Epithelial cell of esophagus (primary cell): Measurements from ENCODE around the gene TLCD3B.

ENCODE experiments used
- DNase-seq: peaks from one replicate; pipeline ENCODE4 v3.0.0; 2010; ENCODE audit warnings: low read depth
- H3K4me3 ChIP-seq: 2 replicates; pipeline ENCODE4 v1.5.1; 2011; ENCODE audit warnings: mild to moderate bottlenecking, low read length, control low read depth
- TF ChIP-seq, protein P1 (sequence below): IDR thresholded peaks from 2 replicates; pipeline ENCODE4 v1.5.1; 2011; ENCODE audit warnings: low read depth, mild to moderate bottlenecking, low read length, control low read depth, inconsistent platforms; ENCODE audit not compliant: insufficient read depth; ENCODE audit errors: missing control alignments

TLCD3B gene

DNA sequence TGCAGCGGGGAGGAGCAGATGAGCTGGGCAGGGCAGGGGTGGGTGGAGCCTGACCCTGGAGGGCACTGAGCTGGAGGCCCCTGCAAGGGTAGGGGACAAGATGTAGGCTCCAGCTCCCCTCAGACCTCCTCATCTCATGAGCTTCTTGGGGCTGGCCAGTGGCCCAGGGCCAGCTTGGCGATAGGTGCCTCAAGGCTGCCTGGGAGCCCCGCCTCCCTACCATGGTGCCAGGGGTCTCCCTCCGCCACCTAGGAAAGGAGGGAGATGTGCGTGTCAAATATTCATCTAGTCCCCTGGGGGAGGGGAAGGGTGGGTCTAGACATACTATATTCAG, 39.5 kb downstream of the TLCD3B start:
- DNase-seq: no peak
- no peak overlapping the region for H3K4me3 ChIP-seq
- TF ChIP-seq, protein P1, sequence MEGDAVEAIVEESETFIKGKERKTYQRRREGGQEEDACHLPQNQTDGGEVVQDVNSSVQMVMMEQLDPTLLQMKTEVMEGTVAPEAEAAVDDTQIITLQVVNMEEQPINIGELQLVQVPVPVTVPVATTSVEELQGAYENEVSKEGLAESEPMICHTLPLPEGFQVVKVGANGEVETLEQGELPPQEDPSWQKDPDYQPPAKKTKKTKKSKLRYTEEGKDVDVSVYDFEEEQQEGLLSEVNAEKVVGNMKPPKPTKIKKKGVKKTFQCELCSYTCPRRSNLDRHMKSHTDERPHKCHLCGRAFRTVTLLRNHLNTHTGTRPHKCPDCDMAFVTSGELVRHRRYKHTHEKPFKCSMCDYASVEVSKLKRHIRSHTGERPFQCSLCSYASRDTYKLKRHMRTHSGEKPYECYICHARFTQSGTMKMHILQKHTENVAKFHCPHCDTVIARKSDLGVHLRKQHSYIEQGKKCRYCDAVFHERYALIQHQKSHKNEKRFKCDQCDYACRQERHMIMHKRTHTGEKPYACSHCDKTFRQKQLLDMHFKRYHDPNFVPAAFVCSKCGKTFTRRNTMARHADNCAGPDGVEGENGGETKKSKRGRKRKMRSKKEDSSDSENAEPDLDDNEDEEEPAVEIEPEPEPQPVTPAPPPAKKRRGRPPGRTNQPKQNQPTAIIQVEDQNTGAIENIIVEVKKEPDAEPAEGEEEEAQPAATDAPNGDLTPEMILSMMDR: no peak

DNA sequence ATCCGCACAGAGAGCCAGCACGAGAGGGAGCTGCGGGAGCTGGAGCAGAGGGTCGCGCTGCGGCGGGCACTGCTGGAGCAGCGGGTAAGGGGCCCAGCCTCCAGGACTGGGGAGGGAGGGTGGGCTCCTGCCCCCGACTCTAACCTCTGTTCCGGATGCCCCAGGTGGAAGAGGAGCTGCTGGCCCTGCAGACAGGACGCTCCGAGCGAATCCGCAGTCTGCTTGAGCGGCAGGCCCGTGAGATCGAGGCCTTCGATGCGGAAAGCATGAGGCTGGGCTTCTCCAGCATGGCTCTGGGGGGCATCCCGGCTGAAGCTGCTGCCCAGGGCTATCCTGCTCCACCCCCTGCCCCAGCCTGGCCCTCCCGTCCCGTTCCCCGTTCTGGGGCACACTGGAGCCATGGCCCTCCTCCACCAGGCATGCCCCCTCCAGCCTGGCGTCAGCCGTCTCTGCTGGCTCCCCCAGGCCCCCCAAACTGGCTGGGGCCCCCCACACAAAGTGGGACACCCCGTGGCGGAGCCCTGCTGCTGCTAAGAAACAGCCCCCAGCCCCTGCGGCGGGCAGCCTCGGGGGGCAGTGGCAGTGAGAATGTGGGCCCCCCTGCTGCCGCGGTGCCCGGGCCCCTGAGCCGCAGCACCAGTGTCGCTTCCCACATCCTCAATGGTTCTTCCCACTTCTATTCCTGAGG, 40.0 kb downstream of the TLCD3B start:
- TF ChIP-seq, protein P1: no peak
- H3K4me3 ChIP-seq: no peak overlapping the region
- DNase-seq: no peak

DNA sequence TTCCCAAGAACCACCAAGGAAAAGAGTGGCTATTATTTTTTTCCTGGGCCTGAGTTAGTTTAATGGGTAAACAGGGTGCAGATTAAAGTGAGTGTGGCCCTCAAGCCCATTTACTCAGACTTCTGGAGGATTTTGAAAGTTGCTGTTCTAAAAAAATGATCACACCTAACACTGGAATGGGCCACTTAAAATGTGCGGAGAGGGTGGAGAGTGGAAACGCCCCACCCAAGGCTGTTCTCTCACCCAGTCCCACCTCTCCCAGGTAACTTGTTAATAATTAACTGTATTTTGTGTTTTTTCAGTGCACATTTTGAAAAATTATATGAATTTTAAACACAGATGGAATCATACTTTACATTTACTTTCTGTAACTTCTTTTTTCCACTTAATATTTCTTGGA, 41.0 kb downstream of the TLCD3B start:
- TF ChIP-seq, protein P1: no peak
- no peak for DNase-seq
- H3K4me3 ChIP-seq: no peak overlapping the region

DNA sequence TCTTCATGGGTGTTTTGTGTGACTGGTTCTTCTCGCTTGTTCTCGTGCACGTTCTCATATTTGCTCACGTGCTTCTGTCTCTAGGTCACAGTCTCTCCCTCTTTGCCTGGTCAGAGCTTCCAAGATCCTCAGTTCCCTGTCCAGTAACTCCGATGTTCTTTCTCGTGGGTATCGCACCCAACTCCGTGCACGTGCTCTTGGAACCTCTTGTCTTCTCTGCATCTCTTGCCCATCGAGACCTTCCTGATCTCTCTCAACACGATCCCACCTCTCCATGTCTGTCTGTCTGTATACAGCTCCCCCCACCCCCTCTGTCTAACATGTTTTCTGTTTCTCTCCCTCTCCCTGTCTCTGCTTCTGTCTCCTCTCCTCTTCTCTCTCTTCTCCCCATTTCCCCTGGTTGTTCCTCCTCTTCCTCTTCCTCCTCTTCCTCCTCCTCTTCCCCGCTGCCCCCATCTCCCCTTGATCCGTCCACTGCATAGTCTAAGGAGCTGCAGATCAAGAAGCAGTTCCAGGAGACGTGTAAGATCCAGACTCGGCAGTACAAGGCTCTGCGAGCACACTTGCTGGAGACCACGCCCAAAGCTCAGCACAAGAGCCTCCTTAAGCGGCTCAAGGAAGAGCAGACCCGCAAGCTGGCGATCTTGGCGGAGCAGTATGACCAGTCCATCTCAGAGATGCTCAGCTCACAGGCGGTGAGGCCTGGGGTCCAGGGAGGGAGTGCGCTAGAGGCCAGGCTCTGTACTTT, 41.8 kb downstream of the TLCD3B start:
- H3K4me3 ChIP-seq: no peak overlapping the region
- DNase-seq: no peak
- TF ChIP-seq, protein P1: no peak

DNA sequence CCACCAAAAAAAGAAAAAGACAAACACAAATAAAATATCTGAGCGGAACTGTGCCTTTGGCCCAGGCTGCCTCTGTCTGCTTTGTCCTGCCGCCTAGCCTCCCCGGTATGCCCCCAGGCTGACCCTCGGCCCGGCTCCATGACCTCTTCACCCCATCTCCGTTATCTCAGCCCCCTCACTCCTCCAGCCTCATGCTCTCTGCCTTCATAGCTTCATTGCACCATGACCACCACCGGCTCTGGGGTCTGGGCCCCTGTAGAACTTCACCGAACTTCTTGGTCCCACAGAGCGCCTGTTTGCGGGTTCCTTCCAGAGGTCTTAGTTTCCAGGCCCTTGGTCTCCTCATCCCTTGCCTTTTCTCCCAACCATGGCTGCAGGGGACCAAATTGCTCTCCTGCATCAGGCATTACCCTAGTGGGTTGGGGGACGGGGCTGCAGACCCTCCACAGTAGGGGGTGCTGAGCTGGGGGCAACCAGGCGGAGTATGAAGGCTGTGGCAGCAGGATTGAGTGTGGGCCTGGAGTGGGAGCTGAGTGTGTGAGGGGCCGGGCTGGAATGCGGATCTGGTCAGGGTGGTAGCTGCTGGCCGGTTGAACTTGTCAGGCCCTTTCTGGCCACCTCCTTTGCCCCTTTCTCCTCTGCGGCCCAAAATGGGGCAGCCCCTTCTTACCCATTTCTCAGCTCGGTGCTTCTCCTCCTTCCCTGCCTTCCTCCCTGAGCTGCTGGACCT, 42.6 kb downstream of the TLCD3B start:
- no peak overlapping the region for H3K4me3 ChIP-seq
- TF ChIP-seq, protein P1: no peak
- no peak for DNase-seq

DNA sequence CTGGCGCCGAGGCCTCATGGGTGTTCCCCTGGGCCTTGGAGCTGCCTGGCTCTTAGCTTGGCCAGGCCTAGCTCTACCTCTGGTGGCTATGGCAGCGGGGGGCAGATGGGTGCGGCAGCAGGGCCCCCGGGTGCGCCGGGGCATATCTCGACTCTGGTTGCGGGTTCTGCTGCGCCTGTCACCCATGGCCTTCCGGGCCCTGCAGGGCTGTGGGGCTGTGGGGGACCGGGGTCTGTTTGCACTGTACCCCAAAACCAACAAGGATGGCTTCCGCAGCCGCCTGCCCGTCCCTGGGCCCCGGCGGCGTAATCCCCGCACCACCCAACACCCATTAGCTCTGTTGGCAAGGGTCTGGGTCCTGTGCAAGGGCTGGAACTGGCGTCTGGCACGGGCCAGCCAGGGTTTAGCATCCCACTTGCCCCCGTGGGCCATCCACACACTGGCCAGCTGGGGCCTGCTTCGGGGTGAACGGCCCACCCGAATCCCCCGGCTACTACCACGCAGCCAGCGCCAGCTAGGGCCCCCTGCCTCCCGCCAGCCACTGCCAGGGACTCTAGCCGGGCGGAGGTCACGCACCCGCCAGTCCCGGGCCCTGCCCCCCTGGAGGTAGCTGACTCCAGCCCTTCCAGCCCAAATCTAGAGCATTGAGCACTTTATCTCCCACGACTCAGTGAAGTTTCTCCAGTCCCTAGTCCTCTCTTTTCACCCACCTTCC, 43.5 kb downstream of the TLCD3B start:
- no peak overlapping the region for H3K4me3 ChIP-seq
- TF ChIP-seq, protein P1: no peak
- no peak for DNase-seq
